Cardiac muscle cell (in vitro differentiated cells and primary cell): ENCODE results near the gene MAML3. TPM values are rescaled to one million over a fixed set of nuclear protein-coding genes. Genes with fewer than 3 reads are reported as not detected.

Experiments
- DNase-seq, 2 donors: peaks; one replicate each; pipeline versions ENCODE4 v3.0.0 to v3.0.0-alpha.2; 2010 to 2017; ENCODE audit warnings: low read depth in 1 of 2, low spot score in 1 of 2
- H3K27ac ChIP-seq: fragments of 200-600 bp; sonication (generic); 2 replicates; pipeline ENCODE4 v1.5.1; 2016
- H3K27me3 ChIP-seq: fragments of 200-600 bp; sonication (generic); 2 replicates; pipeline ENCODE4 v1.6.0; 2016; ENCODE audit warnings: control low read depth
- H3K36me3 ChIP-seq: fragments of 200-600 bp; sonication (generic); 2 replicates; pipeline ENCODE4 v1.5.1; 2016; ENCODE audit warnings: control low read depth
- H3K4me1 ChIP-seq: fragments of 200-600 bp; sonication (generic); 2 replicates; pipeline ENCODE4 v1.8.1; 2017; ENCODE audit warnings: low read depth, mild to moderate bottlenecking, mixed run types
- H3K4me3 ChIP-seq: fragments of 200-600 bp; sonication (generic); 2 replicates; pipeline ENCODE4 v1.5.1; 2016; ENCODE audit warnings: mild to moderate bottlenecking
- H3K9me3 ChIP-seq: fragments of 200-600 bp; sonication (generic); 2 replicates; pipeline ENCODE4 v1.5.1; 2017; ENCODE audit warnings: low read depth, mild to moderate bottlenecking, control low read depth
- polyA plus RNA-seq: library from polyadenylated mRNA; unstranded; fragments of >200 nt; fragmentation: Nextera tagmentation; extraction: Ambion mirVana; gene quantifications from 2 replicates; pipeline ENCODE4 v1.2.1, GENCODE V29; 2016
- total RNA-seq: library from RNA; depleted of rRNA; stranded (reverse); fragments of >200 nt; gene quantifications from 2 replicates; pipeline ENCODE4 v1.2.3, GENCODE V29; 2016
- TF ChIP-seq, protein P1 (sequence below): IDR thresholded peaks from 2 replicates; pipeline ENCODE4 v1.5.1; 2012; ENCODE audit warnings: low read depth, mild to moderate bottlenecking, low read length

MAML3 gene
- total and polyA plus RNA-seq, 2 experiments from 2014 or later = 7.8 to 22.8 TPM

GRCh38 chr4:139975830-139976272 lies 178.1 kb downstream of the MAML3 start:
- no peak overlapping the region for H3K27ac ChIP-seq
- DNase-seq = peak in 1 of 2 donors; percentile 85
- no peaks in the 10 kb centered on the region for H3K9me3 ChIP-seq
- TF ChIP-seq, protein P1, sequence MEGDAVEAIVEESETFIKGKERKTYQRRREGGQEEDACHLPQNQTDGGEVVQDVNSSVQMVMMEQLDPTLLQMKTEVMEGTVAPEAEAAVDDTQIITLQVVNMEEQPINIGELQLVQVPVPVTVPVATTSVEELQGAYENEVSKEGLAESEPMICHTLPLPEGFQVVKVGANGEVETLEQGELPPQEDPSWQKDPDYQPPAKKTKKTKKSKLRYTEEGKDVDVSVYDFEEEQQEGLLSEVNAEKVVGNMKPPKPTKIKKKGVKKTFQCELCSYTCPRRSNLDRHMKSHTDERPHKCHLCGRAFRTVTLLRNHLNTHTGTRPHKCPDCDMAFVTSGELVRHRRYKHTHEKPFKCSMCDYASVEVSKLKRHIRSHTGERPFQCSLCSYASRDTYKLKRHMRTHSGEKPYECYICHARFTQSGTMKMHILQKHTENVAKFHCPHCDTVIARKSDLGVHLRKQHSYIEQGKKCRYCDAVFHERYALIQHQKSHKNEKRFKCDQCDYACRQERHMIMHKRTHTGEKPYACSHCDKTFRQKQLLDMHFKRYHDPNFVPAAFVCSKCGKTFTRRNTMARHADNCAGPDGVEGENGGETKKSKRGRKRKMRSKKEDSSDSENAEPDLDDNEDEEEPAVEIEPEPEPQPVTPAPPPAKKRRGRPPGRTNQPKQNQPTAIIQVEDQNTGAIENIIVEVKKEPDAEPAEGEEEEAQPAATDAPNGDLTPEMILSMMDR = no peak
- H3K4me1 ChIP-seq = no peaks in the 10 kb centered on the region
- H3K27me3 ChIP-seq = no peaks in the 10 kb centered on the region
- no peak overlapping the region for H3K4me3 ChIP-seq
- no peaks in the 10 kb centered on the region for H3K36me3 ChIP-seq

GRCh38 chr4:139973616-139974015 lies 180.4 kb downstream of the MAML3 start:
- DNase-seq = no peak
- no peaks in the 10 kb centered on the region for H3K36me3 ChIP-seq
- no peaks in the 10 kb centered on the region for H3K27me3 ChIP-seq
- H3K4me1 ChIP-seq = peaks cover 4% of the 10 kb centered on the region
- H3K27ac ChIP-seq = no peak overlapping the region
- H3K4me3 ChIP-seq = no peak overlapping the region
- TF ChIP-seq, protein P1 = no peak
- H3K9me3 ChIP-seq = no peaks in the 10 kb centered on the region

DNA sequence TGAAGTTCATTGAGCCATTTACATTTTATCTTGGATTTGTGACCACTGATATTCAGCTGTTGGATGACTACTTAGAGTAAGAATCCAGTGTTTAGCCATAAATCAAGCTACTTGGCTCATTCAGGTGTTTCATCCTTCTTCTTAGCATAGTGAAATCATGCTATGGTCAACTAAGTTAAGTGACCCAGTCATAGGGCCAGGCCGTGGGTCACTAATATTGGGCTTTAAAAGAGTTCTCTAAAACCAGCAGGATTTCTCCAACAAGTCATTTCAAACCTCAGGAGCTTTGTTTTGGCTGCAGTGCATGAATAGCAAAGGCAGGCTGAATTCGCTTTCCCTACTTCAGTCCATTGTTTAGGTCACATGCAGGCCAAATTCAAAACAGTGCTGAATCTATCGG lies 181.0 kb downstream of the MAML3 start:
- TF ChIP-seq, protein P1 = no peak
- Histone ChIP-seq H3K4me3 (no peak overlapping the region), H3K27me3 (no peaks in the 10 kb centered on the region), H3K36me3 (no peaks in the 10 kb centered on the region), H3K4me1 (peaks cover 4% of the 10 kb centered on the region), H3K27ac (no peak overlapping the region), H3K9me3 (no peaks in the 10 kb centered on the region)
- no peak for DNase-seq

DNA sequence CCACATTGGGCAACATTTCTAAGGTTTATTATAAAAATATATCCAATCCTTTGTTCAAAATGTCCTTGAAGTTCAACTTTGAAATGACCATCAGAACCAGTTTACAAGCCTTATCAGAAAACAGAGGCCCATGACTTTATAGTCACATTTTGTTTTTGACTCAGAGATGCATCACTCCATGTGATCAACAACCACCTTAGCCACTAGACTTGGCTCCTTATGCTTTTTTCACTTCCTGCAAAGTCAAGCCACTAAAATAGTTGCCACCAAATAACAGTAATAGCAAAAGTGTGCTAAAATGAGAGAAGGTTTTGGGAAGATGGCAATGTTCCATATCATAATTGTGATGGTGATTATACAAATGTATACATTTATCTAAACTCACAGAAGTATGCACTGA lies 181.7 kb downstream of the MAML3 start:
- Histone ChIP-seq H3K36me3 (no peaks in the 10 kb centered on the region), H3K27me3 (no peaks in the 10 kb centered on the region), H3K4me3 (no peak overlapping the region), H3K27ac (no peak overlapping the region), H3K9me3 (no peaks in the 10 kb centered on the region), H3K4me1 (peaks cover 6% of the 10 kb centered on the region)
- no peak for DNase-seq
- TF ChIP-seq, protein P1 = no peak

- Histone ChIP-seq H3K27ac (no peak overlapping the region), H3K4me1 (peaks cover 16% of the 10 kb centered on the region), H3K27me3 (no peaks in the 10 kb centered on the region), H3K4me3 (no peak overlapping the region), H3K36me3 (no peaks in the 10 kb centered on the region), H3K9me3 (no peaks in the 10 kb centered on the region)
- TF ChIP-seq, protein P1 = no peak
- DNase-seq = no peak
Observed at GRCh38 chr4:139971111-139971510, 182.9 kb downstream of the MAML3 start.

DNA sequence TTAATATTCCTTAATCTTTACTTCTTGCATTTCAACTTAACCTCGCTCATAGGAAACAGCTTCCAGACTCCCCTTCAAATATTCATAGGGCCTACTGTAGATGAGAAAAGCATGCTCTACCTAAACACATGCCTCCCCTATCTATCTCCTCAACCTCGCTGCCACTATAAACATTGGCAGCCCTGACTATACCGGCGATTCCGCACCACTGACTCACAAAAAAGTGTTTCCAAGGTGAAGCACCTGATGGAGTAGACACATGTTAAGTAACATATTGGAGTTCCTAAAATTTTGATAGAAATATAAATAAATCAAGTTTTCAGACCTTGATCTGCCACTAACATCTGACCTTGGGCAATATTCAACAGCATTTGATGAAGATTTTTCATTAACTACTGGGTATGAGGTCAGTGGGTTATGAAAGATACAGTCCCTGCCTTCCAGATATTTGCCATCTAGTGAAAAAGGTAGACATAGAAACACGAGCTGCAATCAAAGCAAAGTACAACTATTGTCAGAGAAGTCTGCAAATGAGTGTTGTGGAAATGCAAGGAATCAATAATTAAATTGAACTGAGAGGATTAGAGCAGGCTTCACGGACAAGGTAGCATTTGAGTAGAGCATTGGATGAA lies 184.2 kb downstream of the MAML3 start:
- H3K36me3 ChIP-seq = no peaks in the 10 kb centered on the region
- no peaks in the 10 kb centered on the region for H3K9me3 ChIP-seq
- H3K4me1 ChIP-seq = peaks cover 29% of the 10 kb centered on the region
- DNase-seq = no peak
- H3K27me3 ChIP-seq = no peaks in the 10 kb centered on the region
- no peak overlapping the region for H3K4me3 ChIP-seq
- TF ChIP-seq, protein P1 = no peak
- no peak overlapping the region for H3K27ac ChIP-seq
